ENCODE measurements around the gene LARP1B.

GRCh38 chr4:128168701-128169100 is 107.6 kb downstream of the LARP1B start:
- no peak for TF ChIP-seq CTCF (IDR thresholded peaks at IDR 0.05; ENCODE audit: low read depth, low read length)
- no peak for TF ChIP-seq EZH2phosphoT487 (IDR thresholded peaks at IDR 0.05; ENCODE audit: low read depth)

All from OCI-LY3 (cell line).